DMS53 treated with DMSO at 0.1 percent for 48 hours (cell line): ENCODE results near the gene TSHB.

ENCODE experiments used
- DNase-seq: peaks from one replicate; lab custom pipeline; 2025; ENCODE audit not compliant: unreplicated experiment; lab: John Stamatoyannopoulos, UW

TSHB gene

GRCh38 chr1:115059316-115059715 is 29.7 kb downstream of the TSHB start:
- no peak for DNase-seq

GRCh38 chr1:115060501-115060900 is 30.9 kb downstream of the TSHB start:
- no peak for DNase-seq

- DNase-seq: no peak
Measured at GRCh38 chr1:115062542-115063004, 32.9 kb downstream of the TSHB start.

DNA sequence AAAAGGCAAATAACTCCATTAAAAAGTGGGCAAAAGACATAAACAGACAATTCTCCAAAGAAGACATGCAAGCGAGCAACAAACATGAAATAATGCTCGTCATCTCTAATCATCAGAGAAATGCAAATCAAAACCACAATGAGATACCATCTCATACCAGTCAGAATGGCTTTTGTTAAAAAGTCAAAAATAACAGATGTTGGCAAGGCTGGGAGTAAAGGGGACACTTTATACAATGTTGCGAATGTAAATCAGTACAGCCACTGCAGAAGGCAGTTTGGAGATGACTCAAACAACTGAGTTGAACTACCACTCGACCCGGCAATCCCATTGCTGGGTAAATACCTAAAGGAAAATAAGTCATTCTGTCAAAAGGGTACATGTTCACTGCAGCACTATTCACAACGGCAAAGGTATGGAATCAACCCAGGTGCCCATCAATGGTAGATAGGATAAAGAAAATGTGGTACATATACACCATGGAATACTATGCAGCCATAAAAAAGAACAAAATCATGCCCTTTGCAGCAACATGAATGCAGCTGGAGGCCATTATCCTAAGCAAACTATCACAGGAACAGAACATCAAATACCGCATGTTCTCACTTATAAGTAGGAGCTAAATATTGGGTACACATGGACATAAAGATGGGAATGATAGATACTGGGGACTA is 33.7 kb downstream of the TSHB start:
- DNase-seq: no peak

DNA sequence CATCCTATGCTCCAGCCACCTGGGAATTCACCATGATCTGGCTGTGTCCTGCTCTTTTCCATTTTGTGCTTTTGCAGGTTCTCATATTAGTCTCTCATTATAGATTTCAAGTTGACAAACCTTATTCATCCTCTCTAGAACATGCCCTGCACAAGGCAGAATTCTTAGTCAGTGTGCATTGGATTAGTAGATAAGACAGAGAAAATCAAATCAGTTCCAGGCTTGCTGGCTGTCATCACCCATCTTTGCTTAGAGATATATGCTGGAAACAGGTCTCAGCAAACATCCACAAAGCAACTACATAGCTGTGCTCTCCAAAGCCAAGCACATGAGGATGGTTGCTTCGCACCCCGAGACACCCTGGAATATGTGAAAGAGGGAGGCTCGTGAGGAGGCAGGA is 34.8 kb downstream of the TSHB start:
- DNase-seq: no peak

- no peak for DNase-seq
Measured at GRCh38 chr1:115065021-115065420, 35.4 kb downstream of the TSHB start.

DNA sequence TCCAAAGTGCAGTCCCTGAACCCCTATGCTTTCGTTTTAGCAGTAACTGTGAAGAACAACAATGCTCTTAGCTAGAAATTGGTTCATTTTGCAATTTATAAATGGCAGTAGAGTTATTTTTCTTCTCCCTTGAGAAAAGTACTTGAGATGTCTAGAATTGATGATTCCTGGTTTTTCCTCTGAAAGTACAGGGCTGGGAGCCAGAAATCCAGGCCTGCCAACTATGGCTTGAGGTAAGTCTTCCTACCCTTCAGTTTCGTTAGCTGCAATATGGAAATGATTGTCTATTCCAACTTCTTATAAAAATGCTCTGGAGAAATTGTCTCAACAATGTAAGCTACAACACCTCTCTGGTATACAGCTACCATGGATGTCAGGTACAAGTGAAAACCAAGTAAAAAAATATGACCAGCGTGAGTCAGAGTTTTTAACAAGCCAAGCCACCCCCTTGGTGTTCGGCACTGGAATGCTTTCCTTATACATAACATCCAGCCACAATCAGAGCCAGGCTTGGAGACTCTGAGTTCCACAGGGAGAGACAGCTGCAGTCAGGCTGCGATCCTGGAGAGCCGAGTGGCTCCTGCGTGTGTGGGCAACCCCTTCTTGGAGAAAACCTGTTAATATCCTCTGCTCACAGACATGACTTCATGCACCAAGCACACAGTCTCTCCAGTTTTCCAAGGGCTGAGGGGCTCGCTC is 37.7 kb downstream of the TSHB start:
- no peak for DNase-seq

GRCh38 chr1:115068826-115069585 is 39.4 kb downstream of the TSHB start:
- DNase-seq: no peak

DNA sequence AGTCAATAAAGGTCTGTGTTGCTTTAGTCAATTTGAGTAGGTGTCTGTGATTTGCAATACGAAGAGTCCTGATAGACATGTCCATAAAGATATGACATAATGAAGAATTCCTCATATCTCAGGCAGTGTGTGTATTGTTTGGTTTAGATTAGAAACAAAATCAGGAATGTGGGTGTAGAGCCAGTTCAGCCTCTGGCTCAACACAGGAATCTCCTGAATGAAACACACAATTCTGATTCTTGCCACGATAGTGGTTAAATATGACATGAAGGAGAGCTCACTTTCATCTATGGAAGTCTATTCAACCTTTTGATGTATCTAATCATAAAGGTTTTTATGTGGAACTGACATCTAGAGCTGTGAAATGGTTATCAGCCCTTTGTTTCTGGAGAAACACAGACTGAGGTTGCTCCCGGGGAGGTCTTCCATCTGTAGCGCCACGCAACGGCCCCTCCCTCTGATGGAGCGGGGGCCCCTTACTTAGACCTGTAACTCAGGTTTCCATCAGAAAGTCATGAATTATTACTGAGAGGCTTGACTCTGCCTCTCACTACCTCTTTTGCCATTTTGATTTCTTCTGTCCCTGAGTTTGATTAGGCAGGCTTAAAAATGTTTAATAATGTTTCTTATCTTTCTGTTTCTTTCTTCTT is 40.2 kb downstream of the TSHB start:
- no peak for DNase-seq

DNA sequence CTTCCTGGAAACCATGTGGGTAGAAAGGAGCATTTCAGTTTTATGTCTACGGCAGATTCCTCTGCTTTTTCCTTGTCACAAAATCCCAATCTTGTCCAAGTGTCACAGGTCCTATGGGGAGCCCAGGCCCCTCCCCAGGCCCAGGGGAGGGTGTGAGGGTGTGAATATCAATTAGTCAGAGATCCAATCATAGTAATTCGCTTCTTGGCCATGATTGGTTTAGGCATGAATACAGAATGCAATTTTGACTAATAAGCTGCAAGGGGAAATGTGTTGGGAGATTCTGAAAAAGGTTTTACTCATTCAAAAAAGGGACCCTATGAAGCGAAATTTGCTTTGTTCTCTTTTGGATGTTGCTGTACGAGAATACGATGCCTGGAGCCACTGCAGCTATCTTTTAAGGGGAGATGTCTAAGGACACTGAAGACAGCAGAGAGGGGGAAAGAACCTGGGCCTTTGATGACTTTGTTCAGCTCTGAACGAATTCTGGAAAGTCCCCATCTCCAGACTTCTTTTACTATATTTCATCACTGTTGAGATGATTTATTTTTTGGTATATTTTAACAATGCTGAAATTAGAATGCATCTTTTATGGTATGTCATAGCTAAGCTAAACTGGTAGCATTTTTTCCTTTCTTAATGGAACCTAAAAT is 41.5 kb downstream of the TSHB start:
- no peak for DNase-seq

DNA sequence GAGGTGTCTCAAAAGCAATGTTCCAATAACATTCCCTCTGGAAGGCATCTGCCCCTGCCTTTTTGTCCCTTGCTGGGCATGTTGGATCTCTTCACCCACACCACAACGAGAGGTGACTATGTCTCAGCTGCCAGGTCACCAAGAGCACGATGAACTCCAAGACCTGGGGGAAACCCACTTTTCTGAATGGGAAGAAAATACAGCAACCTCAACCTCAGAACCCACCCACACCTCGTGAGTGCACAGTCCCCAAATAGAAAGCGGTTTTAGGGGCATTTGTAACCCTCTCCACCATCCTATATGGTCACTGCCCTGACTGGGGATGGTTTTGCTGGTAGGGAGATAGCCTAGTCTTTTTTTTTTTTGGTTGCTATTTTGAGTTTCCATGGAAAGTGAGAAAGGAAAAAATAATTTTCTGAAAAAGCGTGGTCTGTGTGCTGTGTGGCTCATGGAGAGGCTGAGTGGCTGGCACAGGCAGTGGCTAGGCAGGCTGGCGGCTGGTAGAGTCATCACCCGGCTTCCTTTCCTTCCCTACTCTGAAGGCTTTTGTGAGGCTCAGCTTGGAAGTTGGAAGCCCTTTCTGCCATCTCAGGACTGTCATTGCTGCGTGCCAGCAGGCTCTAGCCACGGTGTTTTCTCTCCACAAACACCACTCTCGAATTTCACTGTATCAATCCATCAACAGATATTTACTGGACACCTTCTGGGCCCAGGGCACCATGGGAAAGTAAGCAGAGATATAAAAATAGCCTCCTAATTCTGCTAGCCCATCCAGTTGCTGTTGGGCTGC is 43.9 kb downstream of the TSHB start:
- DNase-seq: no peak

- DNase-seq: no peak
Measured at GRCh38 chr1:115074839-115075534, 45.4 kb downstream of the TSHB start.

- no peak for DNase-seq
Measured at GRCh38 chr1:115076384-115076915, 46.8 kb downstream of the TSHB start.

DNA sequence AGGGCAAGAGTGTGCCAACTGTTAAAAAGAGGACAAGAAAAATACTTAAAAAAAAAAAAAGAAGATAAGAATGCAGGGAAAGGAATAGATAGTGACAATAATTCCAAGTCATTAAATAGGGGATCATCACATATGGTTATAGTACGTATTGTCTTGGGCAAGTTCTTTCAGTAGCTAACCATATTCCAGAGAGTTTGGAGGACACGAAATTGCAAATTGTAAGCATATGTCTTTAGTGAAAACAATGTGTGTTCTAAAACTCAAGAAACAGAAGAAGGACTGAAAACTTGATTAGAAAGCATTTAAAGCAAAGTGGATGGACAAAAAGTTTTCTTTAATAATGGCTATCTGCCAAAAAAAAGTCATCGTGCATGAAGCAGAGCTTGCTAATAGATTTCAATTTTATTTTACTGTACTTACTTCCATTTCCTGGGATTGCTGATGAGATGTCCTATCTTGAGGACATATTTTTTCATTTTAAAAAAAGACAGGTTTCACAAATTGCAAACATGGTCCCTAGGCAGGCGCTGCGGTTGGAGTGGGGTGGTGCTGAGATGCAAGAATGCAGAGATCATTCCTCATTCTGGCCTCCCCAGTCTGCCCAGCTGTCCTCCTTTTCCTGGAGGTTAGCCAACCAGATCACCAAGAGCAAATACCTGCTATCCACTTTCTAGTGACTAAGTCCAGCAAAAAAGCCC is 47.8 kb downstream of the TSHB start:
- DNase-seq: no peak

- no peak for DNase-seq
Measured at GRCh38 chr1:115077984-115078330, 48.3 kb downstream of the TSHB start.

- DNase-seq: no peak
Measured at GRCh38 chr1:115078708-115079107, 49.1 kb downstream of the TSHB start.

- no peak for DNase-seq
Measured at GRCh38 chr1:115082949-115083348, 53.3 kb downstream of the TSHB start.
